Measurements from ENCODE around the gene SFXN2. TPM values are rescaled to one million over a fixed set of nuclear protein-coding genes. Genes with fewer than 3 reads are reported as not detected.

SFXN2 gene
- total and polyA plus RNA-seq, 2 experiments from 2014 or later: 5.7 to 6.2 TPM

DNA sequence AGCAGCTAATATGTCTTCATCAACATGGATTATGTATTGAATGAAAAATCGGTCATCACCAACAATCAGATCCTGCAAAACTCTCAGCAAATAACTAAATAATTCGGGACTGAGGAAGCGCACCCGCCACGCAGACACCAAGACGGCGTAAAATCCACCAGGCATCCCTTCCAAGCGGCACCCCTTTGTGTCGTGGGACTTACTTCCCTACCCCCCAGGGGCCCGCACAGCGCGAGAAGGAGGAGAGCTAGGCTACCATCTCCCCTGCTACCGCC lies 960 bp upstream of the SFXN2 start:
- Mint-ChIP-seq H3K36me3 (ENCODE audit: low read depth) (peaks cover 18% of the 10 kb centered on the region), H3K9me3 (no peaks in the 10 kb centered on the region), H3K4me1 (peaks cover 41% of the 10 kb centered on the region), H3K27ac (peak overlapping the region; percentile 69), H3K27me3 (ENCODE audit: insufficient read depth, low read depth, poor library complexity) (peaks cover 2% of the 10 kb centered on the region), H3K4me3 (peak overlapping the region; percentile 90)
- Histone ChIP-seq H3K9me2 (ENCODE audit: insufficient read depth) (no peaks in the 10 kb centered on the region), H3K27ac (ENCODE audit: low read depth) (peak overlapping the region; percentile 90), H3K27me3 (ENCODE audit: insufficient read depth) (no peaks in the 10 kb centered on the region), H2AFZ (peak overlapping the region; percentile 70), H3K4me2 (peak overlapping the region; percentile 93), H4K20me1 (replicated peaks; ENCODE audit: insufficient read depth) (peaks cover 26% of the 10 kb centered on the region), H3K79me2 (replicated peaks; ENCODE audit: insufficient read depth) (peaks cover 85% of the 10 kb centered on the region), H3K36me3 (ENCODE audit: insufficient read depth) (peaks cover 11% of the 10 kb centered on the region; the same call in 1 of the 2 replicates), H3K4me3 (peak overlapping the region; percentile 98), H3K4me1 (ENCODE audit: insufficient read depth) (peaks cover 34% of the 10 kb centered on the region), H3F3A (replicated peaks; ENCODE audit: low read depth) (peaks cover 8% of the 10 kb centered on the region; the same call in 1 of the 2 replicates)
- ATAC-seq (peak; percentile 67), DNase-seq (ENCODE audit: low spot score) (no peak)
- TF ChIP-seq, protein P1, sequence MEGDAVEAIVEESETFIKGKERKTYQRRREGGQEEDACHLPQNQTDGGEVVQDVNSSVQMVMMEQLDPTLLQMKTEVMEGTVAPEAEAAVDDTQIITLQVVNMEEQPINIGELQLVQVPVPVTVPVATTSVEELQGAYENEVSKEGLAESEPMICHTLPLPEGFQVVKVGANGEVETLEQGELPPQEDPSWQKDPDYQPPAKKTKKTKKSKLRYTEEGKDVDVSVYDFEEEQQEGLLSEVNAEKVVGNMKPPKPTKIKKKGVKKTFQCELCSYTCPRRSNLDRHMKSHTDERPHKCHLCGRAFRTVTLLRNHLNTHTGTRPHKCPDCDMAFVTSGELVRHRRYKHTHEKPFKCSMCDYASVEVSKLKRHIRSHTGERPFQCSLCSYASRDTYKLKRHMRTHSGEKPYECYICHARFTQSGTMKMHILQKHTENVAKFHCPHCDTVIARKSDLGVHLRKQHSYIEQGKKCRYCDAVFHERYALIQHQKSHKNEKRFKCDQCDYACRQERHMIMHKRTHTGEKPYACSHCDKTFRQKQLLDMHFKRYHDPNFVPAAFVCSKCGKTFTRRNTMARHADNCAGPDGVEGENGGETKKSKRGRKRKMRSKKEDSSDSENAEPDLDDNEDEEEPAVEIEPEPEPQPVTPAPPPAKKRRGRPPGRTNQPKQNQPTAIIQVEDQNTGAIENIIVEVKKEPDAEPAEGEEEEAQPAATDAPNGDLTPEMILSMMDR (conservative IDR thresholded peaks at IDR 0.05; ENCODE audit: low read depth in 2 of 2): peak; percentile 21 to 48; a peak in 2 of 4 replicates
- no peak for TF ChIP-seq JUNB (IDR thresholded peaks at IDR 0.05; ENCODE audit: unreplicated experiment)

DNA sequence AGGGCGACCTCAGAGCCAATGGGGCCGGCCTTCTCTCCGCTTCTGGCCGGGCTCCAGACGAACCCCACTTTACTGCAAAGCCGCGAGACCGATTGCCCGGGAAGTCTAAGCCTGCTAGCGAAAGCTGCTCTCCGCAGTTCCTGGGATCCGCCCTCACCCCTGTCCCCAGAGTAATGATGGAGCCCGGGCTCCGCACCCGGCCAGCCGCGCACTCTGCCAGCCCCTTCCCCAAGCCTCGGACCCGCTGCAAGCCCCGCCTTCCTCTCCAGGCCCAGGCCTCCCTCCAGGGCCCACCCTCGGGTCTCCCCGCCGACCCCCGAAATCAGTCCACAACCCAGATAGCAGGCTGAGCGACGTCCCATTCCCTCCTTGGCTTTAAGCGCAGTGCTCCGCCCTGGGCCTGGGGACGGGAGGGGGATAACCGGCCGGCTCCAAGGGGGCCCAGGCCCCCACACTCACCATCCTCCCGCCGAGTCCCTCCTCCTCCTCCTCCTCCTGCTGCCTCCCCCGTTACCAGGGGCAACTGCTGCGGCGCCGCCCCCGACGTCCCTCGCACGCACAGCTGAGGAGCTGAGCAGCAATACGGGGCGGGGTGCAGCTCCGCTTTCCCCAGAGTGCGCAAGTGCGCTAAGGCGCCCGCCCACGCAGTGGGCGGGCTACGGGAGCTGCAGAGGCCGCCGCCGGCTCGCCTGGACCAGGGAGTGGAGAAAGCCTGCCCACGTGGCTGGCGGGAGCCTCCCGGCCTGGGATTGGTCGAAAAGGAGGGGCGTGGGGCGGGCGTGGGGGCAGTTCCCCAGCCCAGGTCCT lies 419 bp upstream of the SFXN2 start, which contains the start of gene ARL3:
ARL3 (minus strand) TSS at position 584 of the 807 bp plus-strand sequence; CDS start at position 462, 122 bp downstream.
- Histone ChIP-seq H3K27ac (ENCODE audit: low read depth) (peak within 1 kb of the TSS; percentile 94), H3K79me2 (replicated peaks; ENCODE audit: insufficient read depth) (peaks cover 87% of the 10 kb centered on the region), H2AFZ (peak within 1 kb of the TSS; percentile 75), H3K4me3 (peak within 1 kb of the TSS; percentile 98), H3K36me3 (ENCODE audit: insufficient read depth) (peaks cover 11% of the 10 kb centered on the region; the same call in 1 of the 2 replicates), H4K20me1 (replicated peaks; ENCODE audit: insufficient read depth) (peaks cover 25% of the 10 kb centered on the region), H3F3A (replicated peaks; ENCODE audit: low read depth) (peaks cover 8% of the 10 kb centered on the region; the same call in 1 of the 2 replicates), H3K9me2 (ENCODE audit: insufficient read depth) (no peaks in the 10 kb centered on the region), H3K4me1 (ENCODE audit: insufficient read depth) (peaks cover 38% of the 10 kb centered on the region), H3K4me2 (peak within 1 kb of the TSS; percentile 93), H3K27me3 (ENCODE audit: insufficient read depth) (no peaks in the 10 kb centered on the region)
- no peaks in the 10 kb centered on the region for H3K9me3 Mint-ChIP-seq
- DNase-seq (ENCODE audit: low spot score) (peak; percentile 98), ATAC-seq (peak; percentile 85)
- TF ChIP-seq POLR2AphosphoS5 (IDR thresholded peaks at IDR 0.05; ENCODE audit: low read depth) (peak; percentile 68), NANOG (IDR thresholded peaks at IDR 0.05; ENCODE audit: borderline replicate concordance) (no peak)
- peaks cover 2% of the 10 kb centered on the region for H3K27me3 Mint-ChIP-seq (ENCODE audit: insufficient read depth, low read depth, poor library complexity)
- H3K36me3 Mint-ChIP-seq (ENCODE audit: low read depth): peaks cover 18% of the 10 kb centered on the region
- peak within 1 kb of the TSS; percentile 97 for H3K27ac Mint-ChIP-seq
- peaks cover 44% of the 10 kb centered on the region for H3K4me1 Mint-ChIP-seq
- peak within 1 kb of the TSS; percentile 90 for H3K4me3 Mint-ChIP-seq

DNA sequence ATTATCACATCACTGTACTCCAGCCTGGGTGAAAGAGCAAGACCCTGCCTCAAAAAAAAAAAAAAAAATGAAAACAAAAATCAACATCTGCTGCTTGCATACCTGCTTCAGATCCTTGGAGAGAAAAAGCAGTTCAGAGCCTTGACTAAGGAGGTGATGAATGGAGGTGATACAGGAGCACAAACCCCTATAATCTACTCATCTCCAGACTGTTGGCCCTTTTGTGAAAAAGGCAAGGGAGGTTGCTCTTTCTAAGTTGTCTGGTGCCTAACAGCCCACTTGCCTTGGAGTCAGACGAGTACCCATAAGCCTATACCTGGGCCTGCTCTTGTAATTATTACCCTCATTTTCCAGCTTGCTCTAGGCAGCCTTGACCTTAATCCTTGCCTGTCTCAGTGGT lies 1.4 kb downstream of the SFXN2 start:
- Histone ChIP-seq H3K4me2 (peak overlapping the region; percentile 93), H4K20me1 (replicated peaks; ENCODE audit: insufficient read depth) (peaks cover 26% of the 10 kb centered on the region), H3K9me2 (ENCODE audit: insufficient read depth) (no peaks in the 10 kb centered on the region), H3K4me1 (ENCODE audit: insufficient read depth) (peaks cover 42% of the 10 kb centered on the region), H3K27ac (ENCODE audit: low read depth) (0 out of 2 replicates have a peak overlapping the region, but pooled peaks have one; percentile 19), H3K27me3 (ENCODE audit: insufficient read depth) (no peaks in the 10 kb centered on the region), H3F3A (replicated peaks; ENCODE audit: low read depth) (peaks cover 8% of the 10 kb centered on the region; the same call in 1 of the 2 replicates), H3K4me3 (peak overlapping the region; percentile 98; the same call in 1 of the 2 replicates), H3K36me3 (ENCODE audit: insufficient read depth) (peaks cover 17% of the 10 kb centered on the region; the same call in 1 of the 2 replicates), H3K79me2 (replicated peaks; ENCODE audit: insufficient read depth) (peaks cover 87% of the 10 kb centered on the region), H2AFZ (no peak overlapping the region)
- no peak overlapping the region for H3K27ac Mint-ChIP-seq
- DNase-seq (ENCODE audit: low spot score) (no peak), ATAC-seq (no peak)
- peaks cover 51% of the 10 kb centered on the region for H3K4me1 Mint-ChIP-seq
- peak overlapping the region; percentile 90 for H3K4me3 Mint-ChIP-seq
- no peaks in the 10 kb centered on the region for H3K9me3 Mint-ChIP-seq
- peaks cover 29% of the 10 kb centered on the region for H3K36me3 Mint-ChIP-seq (ENCODE audit: low read depth)
- peaks cover 2% of the 10 kb centered on the region for H3K27me3 Mint-ChIP-seq (ENCODE audit: insufficient read depth, low read depth, poor library complexity)
- TF ChIP-seq, protein P2, sequence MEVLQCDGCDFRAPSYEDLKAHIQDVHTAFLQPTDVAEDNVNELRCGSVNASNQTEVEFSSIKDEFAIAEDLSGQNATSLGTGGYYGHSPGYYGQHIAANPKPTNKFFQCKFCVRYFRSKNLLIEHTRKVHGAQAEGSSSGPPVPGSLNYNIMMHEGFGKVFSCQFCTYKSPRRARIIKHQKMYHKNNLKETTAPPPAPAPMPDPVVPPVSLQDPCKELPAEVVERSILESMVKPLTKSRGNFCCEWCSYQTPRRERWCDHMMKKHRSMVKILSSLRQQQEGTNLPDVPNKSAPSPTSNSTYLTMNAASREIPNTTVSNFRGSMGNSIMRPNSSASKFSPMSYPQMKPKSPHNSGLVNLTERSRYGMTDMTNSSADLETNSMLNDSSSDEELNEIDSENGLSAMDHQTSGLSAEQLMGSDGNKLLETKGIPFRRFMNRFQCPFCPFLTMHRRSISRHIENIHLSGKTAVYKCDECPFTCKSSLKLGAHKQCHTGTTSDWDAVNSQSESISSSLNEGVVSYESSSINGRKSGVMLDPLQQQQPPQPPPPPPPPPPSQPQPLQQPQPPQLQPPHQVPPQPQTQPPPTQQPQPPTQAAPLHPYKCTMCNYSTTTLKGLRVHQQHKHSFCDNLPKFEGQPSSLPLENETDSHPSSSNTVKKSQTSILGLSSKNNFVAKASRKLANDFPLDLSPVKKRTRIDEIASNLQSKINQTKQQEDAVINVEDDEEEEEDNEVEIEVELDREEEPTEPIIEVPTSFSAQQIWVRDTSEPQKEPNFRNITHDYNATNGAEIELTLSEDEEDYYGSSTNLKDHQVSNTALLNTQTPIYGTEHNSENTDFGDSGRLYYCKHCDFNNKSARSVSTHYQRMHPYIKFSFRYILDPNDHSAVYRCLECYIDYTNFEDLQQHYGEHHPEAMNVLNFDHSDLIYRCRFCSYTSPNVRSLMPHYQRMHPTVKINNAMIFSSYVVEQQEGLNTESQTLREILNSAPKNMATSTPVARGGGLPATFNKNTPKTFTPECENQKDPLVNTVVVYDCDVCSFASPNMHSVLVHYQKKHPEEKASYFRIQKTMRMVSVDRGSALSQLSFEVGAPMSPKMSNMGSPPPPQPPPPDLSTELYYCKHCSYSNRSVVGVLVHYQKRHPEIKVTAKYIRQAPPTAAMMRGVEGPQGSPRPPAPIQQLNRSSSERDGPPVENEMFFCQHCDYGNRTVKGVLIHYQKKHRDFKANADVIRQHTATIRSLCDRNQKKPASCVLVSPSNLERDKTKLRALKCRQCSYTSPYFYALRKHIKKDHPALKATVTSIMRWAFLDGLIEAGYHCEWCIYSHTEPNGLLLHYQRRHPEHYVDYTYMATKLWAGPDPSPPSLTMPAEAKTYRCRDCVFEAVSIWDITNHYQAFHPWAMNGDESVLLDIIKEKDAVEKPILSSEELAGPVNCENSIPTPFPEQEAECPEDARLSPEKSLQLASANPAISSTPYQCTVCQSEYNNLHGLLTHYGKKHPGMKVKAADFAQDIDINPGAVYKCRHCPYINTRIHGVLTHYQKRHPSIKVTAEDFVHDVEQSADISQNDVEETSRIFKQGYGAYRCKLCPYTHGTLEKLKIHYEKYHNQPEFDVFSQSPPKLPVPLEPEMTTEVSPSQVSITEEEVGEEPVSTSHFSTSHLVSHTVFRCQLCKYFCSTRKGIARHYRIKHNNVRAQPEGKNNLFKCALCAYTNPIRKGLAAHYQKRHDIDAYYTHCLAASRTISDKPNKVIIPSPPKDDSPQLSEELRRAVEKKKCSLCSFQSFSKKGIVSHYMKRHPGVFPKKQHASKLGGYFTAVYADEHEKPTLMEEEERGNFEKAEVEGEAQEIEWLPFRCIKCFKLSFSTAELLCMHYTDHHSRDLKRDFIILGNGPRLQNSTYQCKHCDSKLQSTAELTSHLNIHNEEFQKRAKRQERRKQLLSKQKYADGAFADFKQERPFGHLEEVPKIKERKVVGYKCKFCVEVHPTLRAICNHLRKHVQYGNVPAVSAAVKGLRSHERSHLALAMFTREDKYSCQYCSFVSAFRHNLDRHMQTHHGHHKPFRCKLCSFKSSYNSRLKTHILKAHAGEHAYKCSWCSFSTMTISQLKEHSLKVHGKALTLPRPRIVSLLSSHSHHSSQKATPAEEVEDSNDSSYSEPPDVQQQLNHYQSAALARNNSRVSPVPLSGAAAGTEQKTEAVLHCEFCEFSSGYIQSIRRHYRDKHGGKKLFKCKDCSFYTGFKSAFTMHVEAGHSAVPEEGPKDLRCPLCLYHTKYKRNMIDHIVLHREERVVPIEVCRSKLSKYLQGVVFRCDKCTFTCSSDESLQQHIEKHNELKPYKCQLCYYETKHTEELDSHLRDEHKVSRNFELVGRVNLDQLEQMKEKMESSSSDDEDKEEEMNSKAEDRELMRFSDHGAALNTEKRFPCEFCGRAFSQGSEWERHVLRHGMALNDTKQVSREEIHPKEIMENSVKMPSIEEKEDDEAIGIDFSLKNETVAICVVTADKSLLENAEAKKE (CRISPR knock-in tag; IDR thresholded peaks at IDR 0.05): no peak

All from GM23338 (cell line).